PFSK-1 (cell line): ENCODE results near the gene CD4.

ENCODE experiments used
- POLR2AphosphoS5 ChIP-seq: IDR thresholded peaks from 2 replicates; pipeline ENCODE4 v1.6.1; 2012; ENCODE audit warnings: low read depth, mild to moderate bottlenecking, control low read depth, low read length, moderate library complexity
- SIN3A ChIP-seq: IDR thresholded peaks from 2 replicates; pipeline ENCODE4 v1.6.1; 2012; ENCODE audit warnings: mild to moderate bottlenecking, low read length, moderate library complexity, borderline replicate concordance; ENCODE audit not compliant: insufficient read depth

DNA sequence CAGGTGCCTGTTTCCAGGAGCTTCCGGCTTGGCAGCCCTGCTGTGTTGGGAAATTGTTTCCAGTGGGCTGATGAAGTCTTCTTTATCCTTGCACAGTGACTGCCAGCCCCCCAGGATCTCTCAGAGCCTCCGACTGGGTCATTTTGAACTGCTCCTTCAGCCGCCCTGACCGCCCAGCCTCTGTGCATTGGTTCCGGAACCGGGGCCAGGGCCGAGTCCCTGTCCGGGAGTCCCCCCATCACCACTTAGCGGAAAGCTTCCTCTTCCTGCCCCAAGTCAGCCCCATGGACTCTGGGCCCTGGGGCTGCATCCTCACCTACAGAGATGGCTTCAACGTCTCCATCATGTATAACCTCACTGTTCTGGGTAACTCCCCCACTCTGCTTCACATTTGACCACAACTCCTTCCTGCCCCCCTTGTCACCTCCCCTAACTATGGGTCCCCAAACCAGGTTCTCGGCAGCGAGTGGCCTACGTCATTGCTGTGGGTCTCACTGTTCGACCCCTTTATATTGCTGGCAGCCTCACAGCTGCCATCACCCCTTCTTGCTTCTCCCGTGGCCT is 14.7 kb upstream of the CD4 start:
- TF ChIP-seq SIN3A = no peak
- TF ChIP-seq POLR2AphosphoS5 = no peak
